ENCODE measurements around the gene ULK4. TPM values are rescaled to one million over a fixed set of nuclear protein-coding genes. Genes with fewer than 3 reads are reported as not detected.

The ULK4 gene
- total RNA-seq, 1 donor from 2014 or later, result 11.2 TPM

- H3K27me3 ChIP-seq, result no peaks in the 10 kb centered on the region
- H3K4me3 ChIP-seq, result no peak overlapping the region
- intact Hi-C loops (cut with DNase I), result no loop called here
- ATAC-seq (no peak), DNase-seq (no peak)
- no peak overlapping the region for H3K27ac ChIP-seq
- peaks cover 62% of the 10 kb centered on the region for H3K36me3 ChIP-seq
- no peaks in the 10 kb centered on the region for H3K4me1 ChIP-seq
- H3K9me3 ChIP-seq, result no peaks in the 10 kb centered on the region
- TF ChIP-seq, protein P1, sequence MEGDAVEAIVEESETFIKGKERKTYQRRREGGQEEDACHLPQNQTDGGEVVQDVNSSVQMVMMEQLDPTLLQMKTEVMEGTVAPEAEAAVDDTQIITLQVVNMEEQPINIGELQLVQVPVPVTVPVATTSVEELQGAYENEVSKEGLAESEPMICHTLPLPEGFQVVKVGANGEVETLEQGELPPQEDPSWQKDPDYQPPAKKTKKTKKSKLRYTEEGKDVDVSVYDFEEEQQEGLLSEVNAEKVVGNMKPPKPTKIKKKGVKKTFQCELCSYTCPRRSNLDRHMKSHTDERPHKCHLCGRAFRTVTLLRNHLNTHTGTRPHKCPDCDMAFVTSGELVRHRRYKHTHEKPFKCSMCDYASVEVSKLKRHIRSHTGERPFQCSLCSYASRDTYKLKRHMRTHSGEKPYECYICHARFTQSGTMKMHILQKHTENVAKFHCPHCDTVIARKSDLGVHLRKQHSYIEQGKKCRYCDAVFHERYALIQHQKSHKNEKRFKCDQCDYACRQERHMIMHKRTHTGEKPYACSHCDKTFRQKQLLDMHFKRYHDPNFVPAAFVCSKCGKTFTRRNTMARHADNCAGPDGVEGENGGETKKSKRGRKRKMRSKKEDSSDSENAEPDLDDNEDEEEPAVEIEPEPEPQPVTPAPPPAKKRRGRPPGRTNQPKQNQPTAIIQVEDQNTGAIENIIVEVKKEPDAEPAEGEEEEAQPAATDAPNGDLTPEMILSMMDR (IDR thresholded peaks at IDR 0.05), result no peak
Observed at GRCh38 chr3:41241161-41241560, 720.7 kb downstream of the ULK4 start.

DNA sequence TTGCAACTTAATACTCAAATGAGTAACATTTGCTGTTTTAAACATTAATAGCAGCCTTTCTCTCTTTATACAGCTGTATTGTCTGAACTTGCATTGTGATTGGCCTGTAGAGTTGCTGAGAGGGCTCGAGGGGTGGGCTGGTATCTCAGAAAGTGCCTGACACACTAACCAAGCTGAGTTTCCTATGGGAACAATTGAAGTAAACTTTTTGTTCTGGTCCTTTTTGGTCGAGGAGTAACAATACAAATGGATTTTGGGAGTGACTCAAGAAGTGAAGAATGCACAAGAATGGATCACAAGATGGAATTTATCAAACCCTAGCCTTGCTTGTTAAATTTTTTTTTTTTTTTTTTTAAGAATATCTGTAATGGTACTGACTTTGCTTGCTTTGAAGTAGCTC lies 722.3 kb downstream of the ULK4 start:
- H3K9me3 ChIP-seq, result no peaks in the 10 kb centered on the region
- intact Hi-C loops (cut with DNase I), result no loop called here
- DNase-seq (no peak), ATAC-seq (no peak)
- TF ChIP-seq, protein P1 (IDR thresholded peaks at IDR 0.05), result no peak
- no peaks in the 10 kb centered on the region for H3K27me3 ChIP-seq
- peaks cover 78% of the 10 kb centered on the region for H3K36me3 ChIP-seq
- no peaks in the 10 kb centered on the region for H3K4me1 ChIP-seq
- no peak overlapping the region for H3K4me3 ChIP-seq
- H3K27ac ChIP-seq, result no peak overlapping the region

DNA sequence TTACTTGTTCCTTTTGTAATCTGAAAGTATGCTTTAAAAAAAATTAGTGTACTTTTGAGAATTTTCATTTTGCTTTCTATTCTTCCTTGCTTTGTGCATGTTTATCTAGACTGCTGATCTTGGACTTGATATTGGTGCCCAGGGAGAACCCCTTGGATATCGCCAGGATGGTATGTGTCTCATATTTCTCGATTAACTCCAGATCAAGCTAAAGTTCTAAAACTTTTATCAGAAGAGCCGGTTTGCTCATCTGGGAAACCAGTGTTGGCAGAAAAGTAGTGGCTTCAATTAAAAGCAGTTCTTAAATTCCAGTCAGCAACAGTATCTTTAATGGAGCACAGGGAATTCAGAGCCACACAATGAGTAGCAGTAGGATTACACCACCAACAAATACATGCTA lies 724.0 kb downstream of the ULK4 start:
- Histone ChIP-seq H3K27me3 (no peaks in the 10 kb centered on the region), H3K4me1 (no peaks in the 10 kb centered on the region), H3K9me3 (no peaks in the 10 kb centered on the region), H3K27ac (no peak overlapping the region), H3K36me3 (peaks cover 91% of the 10 kb centered on the region), H3K4me3 (no peak overlapping the region)
- intact Hi-C loops (cut with DNase I), result no loop called here
- TF ChIP-seq, protein P1 (IDR thresholded peaks at IDR 0.05), result no peak
- DNase-seq (no peak), ATAC-seq (no peak)

DNA sequence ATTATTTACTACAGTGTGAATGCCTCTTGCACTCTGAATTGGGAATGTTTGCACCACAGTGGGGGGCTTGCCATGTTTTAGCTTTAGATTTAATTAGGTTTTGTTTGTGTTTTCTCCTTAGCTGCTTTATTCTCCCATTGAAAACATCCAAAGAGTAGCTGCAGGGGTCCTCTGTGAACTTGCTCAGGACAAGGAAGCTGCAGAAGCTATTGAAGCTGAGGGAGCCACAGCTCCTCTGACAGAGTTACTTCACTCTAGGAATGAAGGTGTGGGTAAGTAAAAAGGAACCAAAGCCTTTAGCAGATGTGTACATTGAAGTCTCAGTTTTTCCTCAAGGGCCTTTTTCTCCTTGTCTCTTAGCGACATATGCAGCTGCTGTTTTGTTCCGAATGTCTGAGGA lies 725.7 kb downstream of the ULK4 start:
- H3K4me1 ChIP-seq, result no peaks in the 10 kb centered on the region
- no peak overlapping the region for H3K4me3 ChIP-seq
- TF ChIP-seq, protein P1 (IDR thresholded peaks at IDR 0.05), result no peak
- H3K27ac ChIP-seq, result no peak overlapping the region
- peaks cover 96% of the 10 kb centered on the region for H3K36me3 ChIP-seq
- no peaks in the 10 kb centered on the region for H3K27me3 ChIP-seq
- DNase-seq (no peak), ATAC-seq (no peak)
- intact Hi-C loops (cut with DNase I), result no loop called here
- H3K9me3 ChIP-seq, result no peaks in the 10 kb centered on the region

DNA sequence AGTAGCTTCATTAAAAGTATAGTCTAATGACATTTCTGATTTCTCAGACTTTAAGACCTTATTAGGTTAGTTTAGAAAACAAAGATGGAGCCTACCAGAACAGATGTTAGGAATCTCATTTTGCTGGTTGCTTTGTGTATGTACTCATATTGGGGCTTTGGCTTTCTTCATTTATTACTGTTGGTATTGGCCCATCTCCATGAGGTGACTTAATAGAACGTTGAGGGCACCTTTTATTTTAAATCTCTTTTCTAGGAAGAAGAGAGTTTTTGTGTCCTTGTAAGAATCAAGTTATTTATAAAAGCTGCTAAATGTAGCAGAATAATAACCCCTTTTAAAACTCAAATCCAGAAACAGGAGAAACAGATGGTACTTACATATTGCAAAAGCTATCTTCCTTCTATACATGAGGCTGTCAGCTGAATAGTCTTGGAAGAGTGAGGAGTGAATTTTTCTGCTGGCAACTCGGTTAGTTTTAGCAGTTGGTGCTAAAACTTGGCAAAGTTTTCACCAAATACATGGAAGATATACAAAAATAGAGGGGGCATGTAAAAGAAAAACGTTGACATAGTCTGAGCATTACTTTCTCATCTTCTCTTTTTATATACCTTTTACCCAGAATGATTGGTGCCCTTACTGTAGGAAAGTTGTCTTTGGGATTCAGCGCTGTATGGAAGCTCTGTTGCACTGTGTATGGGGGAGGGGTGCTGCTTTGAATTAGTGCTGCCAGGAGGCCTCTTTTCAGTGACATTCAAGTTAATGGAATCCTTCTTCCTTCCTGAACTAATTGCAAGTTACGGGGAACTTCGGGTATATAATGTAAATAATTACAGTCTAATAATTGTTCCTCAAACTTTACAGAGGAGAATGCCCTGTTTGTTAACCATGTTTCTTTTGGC lies 726.8 kb downstream of the ULK4 start:
- H3K27ac ChIP-seq, result no peak overlapping the region

More for the DNA sequence above, 726.8 kb downstream of the ULK4 start:
- intact Hi-C loops (cut with DNase I), result no loop called here
- Histone ChIP-seq H3K9me3 (no peaks in the 10 kb centered on the region), H3K4me1 (no peaks in the 10 kb centered on the region), H3K36me3 (peaks cover 95% of the 10 kb centered on the region), H3K27me3 (no peaks in the 10 kb centered on the region), H3K4me3 (no peak overlapping the region)
- ATAC-seq (no peak), DNase-seq (no peak)
- TF ChIP-seq, protein P1 (IDR thresholded peaks at IDR 0.05), result no peak
